WTC11 (cell line): ENCODE data around the gene FBXL4. TPM values are rescaled to one million over a fixed set of nuclear protein-coding genes. Genes with fewer than 3 reads are reported as not detected.
A peak's percentile ranks its signal among the peaks of the same experiment; 100 is the strongest.

ENCODE experiments used
- ATF1 ChIP-seq: sonication (generic); formaldehyde crosslinking; IDR thresholded peaks from 2 replicates; pipeline ENCODE4 v1.8.1; 2023; ENCODE audit warnings: mild to moderate bottlenecking, moderate library complexity, missing genetic modification reagents
- CDX4 ChIP-seq: fragments of 250-450 bp; sonication (Bioruptor Pico); IDR thresholded peaks from 2 replicates; pipeline ENCODE4 v1.9.0; 2021; ENCODE audit warnings: moderate library complexity, mild to moderate bottlenecking, inconsistent platforms, borderline replicate concordance
- CTCF ChIP-seq: fragments of 200-600 bp; IDR thresholded peaks from 2 replicates; pipeline ENCODE4 v1.8.0; 2022; ENCODE audit warnings: antibody characterized with exemption
- EMX1 ChIP-seq: fragments of 250-450 bp; sonication (Bioruptor Pico); IDR thresholded peaks from 2 replicates; pipeline ENCODE4 v1.8.0; 2021; ENCODE audit warnings: mild to moderate bottlenecking
- ESRRA ChIP-seq: sonication (generic); formaldehyde crosslinking; IDR thresholded peaks from 2 replicates; pipeline ENCODE4 v1.8.1; 2022; ENCODE audit warnings: mild to moderate bottlenecking, missing genetic modification reagents, borderline replicate concordance
- ETV6 ChIP-seq: sonication (generic); formaldehyde crosslinking; IDR thresholded peaks from 2 replicates; pipeline ENCODE4 v1.8.1; 2022; ENCODE audit warnings: mild to moderate bottlenecking, missing genetic modification reagents
- FOXJ3 ChIP-seq: sonication (generic); formaldehyde crosslinking; IDR thresholded peaks from 2 replicates; pipeline ENCODE4 v1.9.0; 2021; ENCODE audit warnings: missing genetic modification reagents, mild to moderate bottlenecking, borderline replicate concordance
- FOXP1 ChIP-seq: sonication (generic); formaldehyde crosslinking; IDR thresholded peaks from 2 replicates; pipeline ENCODE4 v1.8.0; 2022; ENCODE audit warnings: missing genetic modification reagents, mild to moderate bottlenecking, moderate library complexity, borderline replicate concordance
- GRHL2 ChIP-seq: fragments of 250-450 bp; sonication (Bioruptor Pico); IDR thresholded peaks from 2 replicates; pipeline ENCODE4 v1.8.0; 2022; ENCODE audit warnings: mild to moderate bottlenecking, moderate library complexity; ENCODE audit not compliant: insufficient replicate concordance, severe bottlenecking
- HMGXB4 ChIP-seq: sonication (generic); formaldehyde crosslinking; IDR thresholded peaks from 2 replicates; pipeline ENCODE4 v1.8.1; 2023; ENCODE audit warnings: mild to moderate bottlenecking, moderate library complexity, missing genetic modification reagents
- JUN ChIP-seq: sonication (generic); formaldehyde crosslinking; IDR thresholded peaks from 2 replicates; pipeline ENCODE4 v1.8.0; 2023; ENCODE audit warnings: mild to moderate bottlenecking, missing genetic modification reagents
- KAT7 ChIP-seq: sonication (generic); formaldehyde crosslinking; IDR thresholded peaks from 2 replicates; pipeline ENCODE4 v1.8.1; 2023; ENCODE audit warnings: missing genetic modification reagents, mild to moderate bottlenecking, borderline replicate concordance
- NFATC4 ChIP-seq: fragments of 250-450 bp; sonication (Bioruptor Pico); IDR thresholded peaks from 2 replicates; pipeline ENCODE4 v1.9.0; 2021; ENCODE audit warnings: mild to moderate bottlenecking
- NR1H2 ChIP-seq: sonication (generic); formaldehyde crosslinking; IDR thresholded peaks from 2 replicates; pipeline ENCODE4 v1.9.0; 2021; ENCODE audit warnings: mild to moderate bottlenecking, moderate library complexity, missing genetic modification reagents
- NR3C1 ChIP-seq: sonication (generic); formaldehyde crosslinking; conservative IDR thresholded peaks from 2 replicates; pipeline ENCODE4 v1.8.1; 2023; ENCODE audit warnings: low read depth, mild to moderate bottlenecking, missing genetic modification reagents
- PREB ChIP-seq: sonication (generic); formaldehyde crosslinking; IDR thresholded peaks from 2 replicates; pipeline ENCODE4 v1.8.1; 2022; ENCODE audit warnings: mild to moderate bottlenecking, missing genetic modification reagents, moderate library complexity, borderline replicate concordance
- PRRX2 ChIP-seq: fragments of 250-450 bp; sonication (Bioruptor Pico); IDR thresholded peaks from 2 replicates; pipeline ENCODE4 v1.8.0; 2021; ENCODE audit warnings: mild to moderate bottlenecking
- SMAD3 ChIP-seq: sonication (generic); formaldehyde crosslinking; IDR thresholded peaks from 2 replicates; pipeline ENCODE4 v1.8.0; 2022; ENCODE audit warnings: missing genetic modification reagents, mild to moderate bottlenecking, borderline replicate concordance
- SP1 ChIP-seq: sonication (generic); formaldehyde crosslinking; conservative IDR thresholded peaks from 2 replicates; pipeline ENCODE4 v1.8.1; 2022; ENCODE audit warnings: missing genetic modification reagents
- TP53 ChIP-seq: sonication (generic); formaldehyde crosslinking; IDR thresholded peaks from 2 replicates; pipeline ENCODE4 v1.8.1; 2023; ENCODE audit warnings: mild to moderate bottlenecking, missing genetic modification reagents
- USF2 ChIP-seq: sonication (generic); formaldehyde crosslinking; IDR thresholded peaks from 2 replicates; pipeline ENCODE4 v1.8.1; 2023; ENCODE audit warnings: mild to moderate bottlenecking, missing genetic modification reagents, moderate library complexity
- ZBTB43 ChIP-seq: sonication (generic); formaldehyde crosslinking; IDR thresholded peaks from 2 replicates; pipeline ENCODE4 v1.8.1; 2023; ENCODE audit warnings: mild to moderate bottlenecking, missing genetic modification reagents
- ZNF121 ChIP-seq: sonication (generic); formaldehyde crosslinking; IDR thresholded peaks from 2 replicates; pipeline ENCODE4 v1.8.0; 2023; ENCODE audit warnings: missing genetic modification reagents
- ZNF138 ChIP-seq: sonication (generic); formaldehyde crosslinking; conservative IDR thresholded peaks from 2 replicates; pipeline ENCODE4 v1.8.1; 2022; ENCODE audit warnings: mild to moderate bottlenecking, moderate library complexity, missing genetic modification reagents
- ZNF219 ChIP-seq: sonication (generic); formaldehyde crosslinking; IDR thresholded peaks from 2 replicates; pipeline ENCODE4 v1.8.0; 2023; ENCODE audit warnings: missing genetic modification reagents, mild to moderate bottlenecking, borderline replicate concordance
- ZNF423 ChIP-seq: fragments of 250-450 bp; sonication (Bioruptor Pico); IDR thresholded peaks from 2 replicates; pipeline ENCODE4 v2.1.2; 2022; ENCODE audit warnings: mild to moderate bottlenecking, moderate library complexity
- ZNF532 ChIP-seq: fragments of 250-450 bp; sonication (Bioruptor Pico); IDR thresholded peaks from 2 replicates; pipeline ENCODE4 v1.9.0; 2021; ENCODE audit warnings: mild to moderate bottlenecking, borderline replicate concordance
- ZNF671 ChIP-seq: fragments of 250-450 bp; sonication (Bioruptor Pico); IDR thresholded peaks from 2 replicates; pipeline ENCODE4 v1.8.0; 2021; ENCODE audit warnings: mild to moderate bottlenecking
- total RNA-seq: library from RNA; stranded (reverse); gene quantifications from 3 replicates; pipeline ENCODE4 v1.2.3, GENCODE V29; 2021

The FBXL4 gene
- total RNA-seq, 1 experiment from 2014 or later: 10.3 TPM

GRCh38 chr6:98845211-98846020, 102.3 kb downstream of the FBXL4 start (continued):
- 0 out of 2 replicates have a peak, but pooled peaks have one; percentile 33 for TF ChIP-seq ZNF532 (CRISPR knock-in tag)
- TF ChIP-seq NR1H2: no peak
- TF ChIP-seq ZNF671 (CRISPR knock-in tag): no peak
- no peak for TF ChIP-seq FOXP1 (CRISPR knock-in tag)
- TF ChIP-seq ATF1 (CRISPR knock-in tag): no peak
- 0 out of 2 replicates have a peak, but pooled peaks have one; percentile 11 for TF ChIP-seq ETV6 (CRISPR knock-in tag)
- TF ChIP-seq GRHL2 (CRISPR knock-in tag): no peak
- TF ChIP-seq ZNF219 (CRISPR knock-in tag): no peak
- no peak for TF ChIP-seq ZBTB43
- TF ChIP-seq USF2 (CRISPR knock-in tag): no peak
- TF ChIP-seq JUN: no peak
- no peak for TF ChIP-seq ZNF121 (CRISPR knock-in tag)
- no peak for TF ChIP-seq EMX1 (CRISPR knock-in tag)
- no peak for TF ChIP-seq FOXJ3 (CRISPR knock-in tag)
- TF ChIP-seq NR3C1: no peak
- TF ChIP-seq CDX4 (CRISPR knock-in tag): no peak
- no peak for TF ChIP-seq TP53 (CRISPR knock-in tag)
- no peak for TF ChIP-seq KAT7
- TF ChIP-seq HMGXB4 (CRISPR knock-in tag): no peak
- TF ChIP-seq CTCF: peak; percentile 73
- TF ChIP-seq ZNF138 (CRISPR knock-in tag): no peak
- no peak for TF ChIP-seq PRRX2 (CRISPR knock-in tag)
- TF ChIP-seq SMAD3 (CRISPR knock-in tag): no peak
- no peak for TF ChIP-seq ESRRA (CRISPR knock-in tag)
- TF ChIP-seq PREB (CRISPR knock-in tag): no peak
- TF ChIP-seq ZNF423 (CRISPR knock-in tag): 0 out of 2 replicates have a peak, but pooled peaks have one; percentile 35
- no peak for TF ChIP-seq SP1 (CRISPR knock-in tag)
- TF ChIP-seq NFATC4 (CRISPR knock-in tag): no peak
